Smooth muscle cell of the brain vasculature (primary cell): Measurements from ENCODE around the gene DDI2.
"Not testable (repeated sequence)": the region's sequence is repeated elsewhere in the genome, so short reads cannot be mapped to it uniquely, and the experiment has no call there.

ENCODE experiments used
- DNase-seq: peaks from one replicate; pipeline ENCODE4 v3.0.0-alpha.2; 2012; ENCODE audit warnings: low read depth, low spot score

DDI2 gene

GRCh38 chr1:15678578-15678977 lies 61.3 kb downstream of the DDI2 start:
- DNase-seq = no peak

- DNase-seq = no peak
Measured at GRCh38 chr1:15680131-15680530, 62.9 kb downstream of the DDI2 start.

- no peak for DNase-seq
Measured at GRCh38 chr1:15680561-15681348, 63.5 kb downstream of the DDI2 start.

GRCh38 chr1:15681349-15682292 lies 64.4 kb downstream of the DDI2 start:
- no peak for DNase-seq

- no peak for DNase-seq
Measured at GRCh38 chr1:15682936-15683341, 65.7 kb downstream of the DDI2 start.

- DNase-seq = no peak
Measured at GRCh38 chr1:15683345-15684039, 66.2 kb downstream of the DDI2 start.

- no peak for DNase-seq
Measured at GRCh38 chr1:15684042-15684461, 66.8 kb downstream of the DDI2 start, which contains the start of gene PLEKHM2. TSS of gene PLEKHM2 (plus strand) at chr1:15684320. CDS start at chr1:15684559, 239 bp downstream.

- no peak for DNase-seq
Measured at GRCh38 chr1:15684468-15685291, 67.4 kb downstream of the DDI2 start.

- no peak for DNase-seq
Measured at GRCh38 chr1:15685820-15686219, 68.6 kb downstream of the DDI2 start.

- DNase-seq = no peak
Measured at GRCh38 chr1:15687446-15687845, 70.2 kb downstream of the DDI2 start.

- DNase-seq = no peak
Measured at GRCh38 chr1:15690317-15690716, 73.1 kb downstream of the DDI2 start.

GRCh38 chr1:15691434-15692032 lies 74.3 kb downstream of the DDI2 start:
- DNase-seq = no peak

GRCh38 chr1:15692121-15692682 lies 74.9 kb downstream of the DDI2 start:
- DNase-seq = no peak

- DNase-seq = no peak
Measured at GRCh38 chr1:15693371-15693770, 76.1 kb downstream of the DDI2 start.

GRCh38 chr1:15696956-15697521 lies 79.8 kb downstream of the DDI2 start:
- DNase-seq = no peak

GRCh38 chr1:15698201-15698600 lies 80.9 kb downstream of the DDI2 start:
- DNase-seq = no peak

GRCh38 chr1:15699321-15699720 lies 82.1 kb downstream of the DDI2 start:
- DNase-seq = not testable (repeated sequence)

GRCh38 chr1:15700508-15700907 lies 83.2 kb downstream of the DDI2 start:
- no peak for DNase-seq

- no peak for DNase-seq
Measured at GRCh38 chr1:15701784-15702183, 84.5 kb downstream of the DDI2 start.
